ENCODE measurements around the gene TYK2. TPM values are rescaled to one million over a fixed set of nuclear protein-coding genes. Genes with fewer than 3 reads are reported as not detected.
"Not testable (repeated sequence)": the region's sequence is repeated elsewhere in the genome, so short reads cannot be mapped to it uniquely, and the experiment has no call there.

The TYK2 gene
- total and polyA plus RNA-seq, 7 donors: 35.6 to 125 (median 47.2) TPM

GRCh38 chr19:10379880-10380312 is 476 bp downstream of the TYK2 start:
- Histone ChIP-seq H3K4me1 (peaks cover 0 to 14% (median 12%) of the 10 kb centered on the region in 4 donors), H3K27me3 (no peaks in the 10 kb centered on the region), H3K27ac (peak overlapping the region; percentile 79 to 87 (median 86)), H3K4me3 (peak overlapping the region; percentile 67 to 97 (median 88)), H3K9me3 (no peaks in the 10 kb centered on the region), H3K36me3 (peaks cover 0 to 27% (median 7%) of the 10 kb centered on the region in 4 donors)
- DNase-seq: no peak
- intact Hi-C loops (cut with DNase I): loop anchor here (2.0 to 10.0 kb wide), 3 partner anchors 47 to 445 kb away; partner anchors contain the start of genes MRPL4, OLFM2 and RAVER1
- no peak for TF ChIP-seq POLR2A (IDR thresholded peaks at IDR 0.05)
- TF ChIP-seq CTCF (IDR thresholded peaks at IDR 0.05): no peak
- TF ChIP-seq EP300 (IDR thresholded peaks at IDR 0.05): no peak
- TF ChIP-seq POLR2AphosphoS5 (IDR thresholded peaks at IDR 0.05): no peak
- WGBS, 2 donors: 1% methylated on average over 10 of the region's 10 CpGs

- WGBS, 2 donors: 93 to 97% methylated on average over 8 of the region's 8 CpGs
- H3K36me3 ChIP-seq: peaks cover 0 to 31% (median 7%) of the 10 kb centered on the region in 4 donors
- intact Hi-C loops (cut with DNase I): no loop called here
Observed at GRCh38 chr19:10378124-10378523, 2.2 kb downstream of the TYK2 start.

GRCh38 chr19:10377140-10377640 is 3.2 kb downstream of the TYK2 start:
- peaks cover 0 to 36% (median 8%) of the 10 kb centered on the region in 4 donors for H3K36me3 ChIP-seq
- peaks cover 0 to 14% (median 12%) of the 10 kb centered on the region in 4 donors for H3K4me1 ChIP-seq
- H3K27ac ChIP-seq; H3K27me3 ChIP-seq; DNase-seq; H3K9me3 ChIP-seq; H3K4me3 ChIP-seq; intact Hi-C loops (cut with DNase I): not testable (repeated sequence)
- 97% methylated on average over 2 of the region's 2 CpGs for WGBS, 2 donors

More at GRCh38 chr19:10378124-10378523, 2.2 kb downstream of the TYK2 start:
- no peaks in the 10 kb centered on the region for H3K27me3 ChIP-seq
- no peaks in the 10 kb centered on the region for H3K9me3 ChIP-seq
- DNase-seq: no peak
- peaks cover 0 to 14% (median 12%) of the 10 kb centered on the region in 4 donors for H3K4me1 ChIP-seq
- H3K27ac ChIP-seq: no peak overlapping the region
- H3K4me3 ChIP-seq: no peak overlapping the region
- TF ChIP-seq CTCF (IDR thresholded peaks at IDR 0.05): no peak
- TF ChIP-seq POLR2AphosphoS5 (IDR thresholded peaks at IDR 0.05): no peak
- no peak for TF ChIP-seq EP300 (IDR thresholded peaks at IDR 0.05)
- no peak for TF ChIP-seq POLR2A (IDR thresholded peaks at IDR 0.05)

GRCh38 chr19:10374931-10375330 is 5.4 kb downstream of the TYK2 start:
- intact Hi-C loops (cut with DNase I): no loop called here
- H3K27me3 ChIP-seq: no peaks in the 10 kb centered on the region
- no peak for DNase-seq
- WGBS, 2 donors: 82 to 86% methylated on average over 5 of the region's 5 CpGs
- H3K9me3 ChIP-seq: no peaks in the 10 kb centered on the region
- TF ChIP-seq POLR2A (IDR thresholded peaks at IDR 0.05): no peak
- no peak for TF ChIP-seq CTCF (IDR thresholded peaks at IDR 0.05)
- no peak for TF ChIP-seq POLR2AphosphoS5 (IDR thresholded peaks at IDR 0.05)
- no peak for TF ChIP-seq EP300 (IDR thresholded peaks at IDR 0.05)
- H3K4me1 ChIP-seq: peaks cover 0 to 12% (median 7%) of the 10 kb centered on the region in 4 donors
- peaks cover 0 to 51% (median 11%) of the 10 kb centered on the region in 4 donors for H3K36me3 ChIP-seq
- no peak overlapping the region for H3K27ac ChIP-seq
- H3K4me3 ChIP-seq: no peak overlapping the region

GRCh38 chr19:10372690-10373089 is 7.7 kb downstream of the TYK2 start:
- no peaks in the 10 kb centered on the region for H3K27me3 ChIP-seq
- H3K36me3 ChIP-seq: peaks cover 4 to 61% (median 14%) of the 10 kb centered on the region in 4 donors
- TF ChIP-seq POLR2A (IDR thresholded peaks at IDR 0.05) (no peak), POLR2AphosphoS5 (IDR thresholded peaks at IDR 0.05) (no peak), EP300 (IDR thresholded peaks at IDR 0.05) (no peak), CTCF (IDR thresholded peaks at IDR 0.05) (no peak)
- H3K9me3 ChIP-seq: no peaks in the 10 kb centered on the region
- WGBS, 2 donors: 90 to 96% methylated on average over 3 of the region's 3 CpGs
- DNase-seq: no peak
- no peaks in the 10 kb centered on the region for H3K4me1 ChIP-seq
- no peak overlapping the region for H3K4me3 ChIP-seq
- H3K27ac ChIP-seq: no peak overlapping the region
- intact Hi-C loops (cut with DNase I): no loop called here

Measured in sigmoid colon (tissue), 7 donors.